T-cell (primary cell): ENCODE measurements around the gene REC114. TPM values are rescaled to one million over a fixed set of nuclear protein-coding genes. Genes with fewer than 3 reads are reported as not detected.

ENCODE experiments used
- ATAC-seq, 4 experiments: fragments of 200-7000 bp in 3 of 4; fragments of 150-1000 bp in 1 of 4; cut with Tn5 transposase; replicated peaks in 1 of 4; 1 replicate in 3 of 4; 2 replicates in 1 of 4; pipeline ENCODE4 v1.10.0; 2021; ENCODE audit warnings: moderate library complexity in 3 of 4, mild to moderate bottlenecking in 2 of 4, moderate number of reproducible peaks in 1 of 4
- CTCF ChIA-PET, 2 donors: fragments of 300-600 bp; sonication (Branson Sonifier 250); formaldehyde crosslinking; loops; one replicate each; lab custom pipeline; 2022; ENCODE audit warnings: antibody characterized with exemption in 2 of 2; lab: Charles Lee
- POLR2A ChIA-PET, 2 donors: fragments of 300-600 bp; sonication (Branson Sonifier 250); formaldehyde crosslinking; loops; one replicate each; lab custom pipeline; 2022; ENCODE audit warnings: antibody characterized with exemption in 2 of 2; lab: Charles Lee
- DNase-seq, 35 experiments: peaks; one replicate each; pipeline versions ENCODE4 v3.0.0 to v3.0.0-alpha.2; 2013 to 2023
- H3K27ac ChIP-seq: one replicate; pipeline ENCODE4 v1.5.1; 2013; ENCODE audit warnings: low read length
- H3K27me3 ChIP-seq, 2 experiments: replicated peaks in 1 of 2; 1 replicate in 1 of 2; 2 replicates in 1 of 2; pipeline versions ENCODE4 v1.6.1 to v1.7.0; 2013; ENCODE audit warnings: low read length in 1 of 2, mixed read lengths in 1 of 2; ENCODE audit not compliant: control insufficient read depth in 2 of 2, insufficient read depth in 2 of 2; ENCODE audit errors: extremely low read depth in 1 of 2
- H3K36me3 ChIP-seq, 2 donors: 1 replicate in 1 of 2; 2 replicates in 1 of 2; pipeline versions ENCODE4 v1.6.1 to v1.7.0; 2013; ENCODE audit warnings: low read length in 1 of 2; ENCODE audit not compliant: control insufficient read depth in 2 of 2, insufficient read depth in 1 of 2; ENCODE audit errors: extremely low read depth in 1 of 2
- H3K4me1 ChIP-seq, 2 experiments: 1 replicate in 1 of 2; 2 replicates in 1 of 2; pipeline versions ENCODE4 v1.6.1 to v1.7.0; 2013; ENCODE audit warnings: low read length in 2 of 2, mixed read lengths in 1 of 2; ENCODE audit not compliant: insufficient read depth in 2 of 2, control insufficient read depth in 1 of 2; ENCODE audit errors: extremely low read depth in 1 of 2
- H3K4me3 ChIP-seq, 2 donors: 1 replicate in 1 of 2; 2 replicates in 1 of 2; pipeline versions ENCODE4 v1.5.1 to v1.7.0; 2013; ENCODE audit warnings: mild to moderate bottlenecking in 2 of 2, low read length in 1 of 2, moderate library complexity in 1 of 2; ENCODE audit not compliant: control insufficient read depth in 1 of 2; ENCODE audit errors: extremely low read depth in 1 of 2
- H3K9me3 ChIP-seq: 2 replicates; pipeline ENCODE4 v1.7.0; 2013
- H3K27ac Mint-ChIP-seq, 2 donors: one replicate each; pipeline ENCODE4 v1.8.0; 2020 to 2021; ENCODE audit warnings: mild to moderate bottlenecking in 2 of 2, mixed read lengths in 2 of 2
- H3K27me3 Mint-ChIP-seq, 2 donors: one replicate each; pipeline ENCODE4 v1.8.0; 2021 to 2022; ENCODE audit warnings: mixed read lengths in 2 of 2
- H3K36me3 Mint-ChIP-seq: one replicate; pipeline ENCODE4 v1.8.0; 2021; ENCODE audit warnings: mixed read lengths
- H3K4me1 Mint-ChIP-seq, 3 donors: one replicate each; pipeline ENCODE4 v1.8.0; 2020 to 2022; ENCODE audit warnings: mixed read lengths in 3 of 3, mild to moderate bottlenecking in 1 of 3
- H3K4me3 Mint-ChIP-seq, 3 donors: one replicate each; pipeline ENCODE4 v1.8.0; 2020 to 2022; ENCODE audit warnings: mild to moderate bottlenecking in 3 of 3, mixed read lengths in 3 of 3, moderate library complexity in 3 of 3
- H3K9me3 Mint-ChIP-seq, 3 donors: one replicate each; pipeline ENCODE4 v1.8.0; 2020 to 2022; ENCODE audit warnings: mixed read lengths in 3 of 3
- WGBS: methylation state at CpG from one replicate; pipeline ENCODE4 v1.1.5; 2013; ENCODE audit warnings: missing lambda C conversion rate; ENCODE audit not compliant: insufficient coverage; 5-methylcytosine and 5-hydroxymethylcytosine counted together
- total RNA-seq, 35 experiments: library from RNA in 6 of 35; stranded (reverse) in 6 of 35; fragments of 120-200 nt in 1 of 35; gene quantifications; one replicate each; pipeline versions ENCODE4 v1.2.1 to v1.2.4 and lab custom pipeline; 2013 to 2026

The REC114 gene
- total RNA-seq, 5 donors from 2014 or later (not counting 1 experiment from before 2014, with no cell fraction given), result not detected

GRCh38 chr15:73593304-73594074, 150.5 kb downstream of the REC114 start:
- Histone ChIP-seq H3K4me1 (peaks cover 2 to 3% of the 10 kb centered on the region in 2 experiments), H3K9me3 (no peaks in the 10 kb centered on the region), H3K36me3 (peaks cover 8 to 22% of the 10 kb centered on the region in 2 donors), H3K27me3 (no peaks in the 10 kb centered on the region), H3K27ac (no peak overlapping the region), H3K4me3 (no peak overlapping the region)
- ChIA-PET CTCF (interaction anchor here in 1 of 2 donors (0.6 kb wide), 1 partner anchor 356 kb away, joined by 4 read pairs; no protein-coding TSS in a partner anchor), POLR2A (no interaction called here)
- H3K27ac Mint-ChIP-seq, result no peak overlapping the region
- no peak overlapping the region for H3K4me3 Mint-ChIP-seq
- H3K36me3 Mint-ChIP-seq, result peaks cover 33% of the 10 kb centered on the region
- no peak for ATAC-seq
- WGBS, result 100% methylated on average over 5 of the region's 9 CpGs
- H3K27me3 Mint-ChIP-seq, result no peaks in the 10 kb centered on the region
- H3K4me1 Mint-ChIP-seq, result peaks cover 24 to 37% (median 27%) of the 10 kb centered on the region in 3 donors
- no peak for DNase-seq
- H3K9me3 Mint-ChIP-seq, result no peaks in the 10 kb centered on the region

GRCh38 chr15:73594109-73594508, 151.1 kb downstream of the REC114 start:
- Mint-ChIP-seq H3K9me3 (no peaks in the 10 kb centered on the region), H3K27me3 (no peaks in the 10 kb centered on the region), H3K4me1 (peaks cover 31 to 43% (median 33%) of the 10 kb centered on the region in 3 donors), H3K27ac (no peak overlapping the region), H3K36me3 (peaks cover 27% of the 10 kb centered on the region), H3K4me3 (no peak overlapping the region)
- H3K27me3 ChIP-seq, result no peaks in the 10 kb centered on the region
- DNase-seq (no peak), ATAC-seq (no peak)
- peaks cover 2 to 3% of the 10 kb centered on the region in 2 experiments for H3K4me1 ChIP-seq
- H3K9me3 ChIP-seq, result no peaks in the 10 kb centered on the region
- peaks cover 8 to 18% of the 10 kb centered on the region in 2 donors for H3K36me3 ChIP-seq
- no peak overlapping the region for H3K27ac ChIP-seq
- no peak overlapping the region for H3K4me3 ChIP-seq
- 100% methylated on average over 1 of the region's 2 CpGs for WGBS
- ChIA-PET POLR2A (no interaction called here), CTCF (no interaction called here)

DNA sequence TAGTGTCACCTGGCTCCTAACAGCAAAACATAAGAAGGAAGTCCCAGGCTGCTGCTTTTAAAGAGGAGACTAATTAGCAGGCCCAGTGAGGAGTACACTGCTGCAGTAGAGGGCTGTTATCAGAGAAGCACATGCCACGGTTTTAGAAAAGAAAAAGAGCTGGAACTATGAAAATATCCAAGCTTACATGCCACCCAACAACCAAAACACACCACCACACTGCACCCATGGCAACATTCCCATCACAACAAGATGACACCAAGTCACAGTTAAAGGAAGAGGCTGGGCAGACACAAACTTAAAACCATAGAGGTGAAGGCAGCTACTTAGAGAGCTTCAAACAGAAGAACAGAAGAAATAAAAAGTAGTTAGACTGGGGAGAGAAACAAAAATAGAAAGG, 153.2 kb downstream of the REC114 start:
- Mint-ChIP-seq H3K4me3 (no peak overlapping the region), H3K27ac (no peak overlapping the region), H3K4me1 (peaks cover 38 to 46% (median 40%) of the 10 kb centered on the region in 3 donors), H3K36me3 (peaks cover 17% of the 10 kb centered on the region), H3K9me3 (no peaks in the 10 kb centered on the region), H3K27me3 (no peaks in the 10 kb centered on the region)
- Histone ChIP-seq H3K9me3 (no peaks in the 10 kb centered on the region), H3K4me1 (peaks cover 2 to 3% of the 10 kb centered on the region in 2 experiments), H3K27me3 (no peaks in the 10 kb centered on the region), H3K27ac (no peak overlapping the region), H3K36me3 (peaks cover 7 to 8% of the 10 kb centered on the region in 2 donors), H3K4me3 (no peak overlapping the region)
- ATAC-seq (no peak), DNase-seq (no peak)
- ChIA-PET POLR2A (no interaction called here), CTCF (no interaction called here)
- no CpG with 5 or more reads among the region's 1 CpG for WGBS

GRCh38 chr15:73597036-73597638, 154.2 kb downstream of the REC114 start:
- Mint-ChIP-seq H3K9me3 (no peaks in the 10 kb centered on the region), H3K36me3 (peaks cover 9% of the 10 kb centered on the region), H3K27ac (no peak overlapping the region), H3K4me3 (no peak overlapping the region), H3K27me3 (no peaks in the 10 kb centered on the region), H3K4me1 (peaks cover 38 to 46% (median 40%) of the 10 kb centered on the region in 3 donors)
- no peak overlapping the region for H3K4me3 ChIP-seq
- no peaks in the 10 kb centered on the region for H3K27me3 ChIP-seq
- ATAC-seq (no peak), DNase-seq (no peak)
- ChIA-PET POLR2A (no interaction called here), CTCF (no interaction called here)
- peaks cover 2 to 4% of the 10 kb centered on the region in 2 experiments for H3K4me1 ChIP-seq
- H3K36me3 ChIP-seq, result peaks cover under 1 to 4% of the 10 kb centered on the region in 2 donors
- no peaks in the 10 kb centered on the region for H3K9me3 ChIP-seq
- H3K27ac ChIP-seq, result no peak overlapping the region
- 93% methylated on average over 19 of the region's 21 CpGs for WGBS

GRCh38 chr15:73598530-73599160, 155.7 kb downstream of the REC114 start:
- Histone ChIP-seq H3K4me3 (no peak overlapping the region), H3K27ac (no peak overlapping the region), H3K9me3 (no peaks in the 10 kb centered on the region), H3K36me3 (no peaks in the 10 kb centered on the region), H3K4me1 (peaks cover 12 to 13% of the 10 kb centered on the region in 2 experiments), H3K27me3 (no peaks in the 10 kb centered on the region)
- no peak for ATAC-seq
- Mint-ChIP-seq H3K27me3 (no peaks in the 10 kb centered on the region), H3K4me1 (peaks cover 38 to 45% (median 40%) of the 10 kb centered on the region in 3 donors), H3K4me3 (no peak overlapping the region), H3K36me3 (peaks cover 8% of the 10 kb centered on the region), H3K9me3 (no peaks in the 10 kb centered on the region), H3K27ac (no peak overlapping the region)
- POLR2A ChIA-PET, result no interaction called here
- CTCF ChIA-PET, result interaction anchor here in 1 of 2 donors (0.7 kb wide), 1 partner anchor 39 kb away, joined by 3 read pairs; no protein-coding TSS in a partner anchor
- WGBS, result 89% methylated on average over 2 of the region's 3 CpGs
- DNase-seq, result no peak

DNA sequence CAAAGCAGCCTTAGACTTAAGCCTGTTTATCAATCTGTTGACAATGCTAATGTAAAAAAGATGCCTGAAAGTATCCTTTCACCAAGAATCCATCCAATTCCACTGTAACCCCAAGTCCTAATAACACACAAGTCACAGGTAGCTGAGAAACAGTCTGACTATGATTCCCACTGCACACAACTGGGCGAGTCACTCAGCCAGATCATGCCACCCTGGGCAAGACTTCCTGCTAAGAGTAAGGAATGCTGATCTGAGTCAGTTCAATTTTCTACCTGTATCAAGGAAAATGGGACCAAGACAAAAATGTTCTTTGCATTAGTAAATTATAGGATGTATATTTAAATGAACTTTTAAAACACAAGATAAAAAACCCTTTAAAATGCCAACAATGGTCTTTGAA, 157.0 kb downstream of the REC114 start:
- no peak overlapping the region for H3K4me3 Mint-ChIP-seq
- no peak for ATAC-seq
- ChIA-PET CTCF (no interaction called here), POLR2A (no interaction called here)
- WGBS, result no CpG with 5 or more reads among the region's 1 CpG
- no peaks in the 10 kb centered on the region for H3K36me3 ChIP-seq
- no peaks in the 10 kb centered on the region for H3K27me3 ChIP-seq
- DNase-seq, result no peak
- H3K4me1 Mint-ChIP-seq, result peaks cover 40 to 51% (median 47%) of the 10 kb centered on the region in 3 donors
- no peak overlapping the region for H3K27ac ChIP-seq
- no peak overlapping the region for H3K27ac Mint-ChIP-seq
- peaks cover 12 to 13% of the 10 kb centered on the region in 2 experiments for H3K4me1 ChIP-seq
- H3K4me3 ChIP-seq, result no peak overlapping the region
- no peaks in the 10 kb centered on the region for H3K27me3 Mint-ChIP-seq
- H3K9me3 ChIP-seq, result no peaks in the 10 kb centered on the region
- peaks cover 6% of the 10 kb centered on the region for H3K36me3 Mint-ChIP-seq
- H3K9me3 Mint-ChIP-seq, result no peaks in the 10 kb centered on the region
